Skin of body (tissue), 2 donors: Measurements from ENCODE around the gene RPS3. TPM values are rescaled to one million over a fixed set of nuclear protein-coding genes. Genes with fewer than 3 reads are reported as not detected.

Experiments
- DNase-seq: peaks from one replicate; lab custom pipeline; 2025; lab: John Stamatoyannopoulos, UW
- total RNA-seq: library from RNA; depleted of rRNA; stranded (reverse); fragments of >200 nt; gene quantifications from one replicate; pipeline ENCODE4 v1.2.3, GENCODE V29; 2014

Gene RPS3
- total RNA-seq, 1 donor from 2014 or later, result 1,432 TPM

- DNase-seq, result no peak
Observed at GRCh38 chr11:75413864-75414263, 14.5 kb downstream of the RPS3 start.

GRCh38 chr11:75420224-75421034, 21.1 kb downstream of the RPS3 start:
- no peak for DNase-seq

GRCh38 chr11:75421035-75421602, 21.8 kb downstream of the RPS3 start:
- DNase-seq, result no peak

- no peak for DNase-seq
Observed at GRCh38 chr11:75421902-75422247, 22.6 kb downstream of the RPS3 start.

GRCh38 chr11:75422248-75423231, 23.2 kb downstream of the RPS3 start:
- DNase-seq, result no peak

- DNase-seq, result no peak
Observed at GRCh38 chr11:75423721-75424120, 24.4 kb downstream of the RPS3 start.

- no peak for DNase-seq
Observed at GRCh38 chr11:75424396-75424795, 25.1 kb downstream of the RPS3 start.

- DNase-seq, result no peak
Observed at GRCh38 chr11:75425422-75425821, 26.1 kb downstream of the RPS3 start.

- DNase-seq, result no peak
Observed at GRCh38 chr11:75426720-75427086, 27.4 kb downstream of the RPS3 start.

- no peak for DNase-seq
Observed at GRCh38 chr11:75427181-75427580, 27.9 kb downstream of the RPS3 start.

- peak; percentile 57 for DNase-seq
Observed at GRCh38 chr11:75428281-75428724, 29.0 kb downstream of the RPS3 start.

GRCh38 chr11:75428989-75429640, 29.8 kb downstream of the RPS3 start:
- DNase-seq, result no peak

- DNase-seq, result no peak
Observed at GRCh38 chr11:75429641-75429901, 30.3 kb downstream of the RPS3 start.

GRCh38 chr11:75429902-75430713, 30.8 kb downstream of the RPS3 start:
- no peak for DNase-seq

- no peak for DNase-seq
Observed at GRCh38 chr11:75430714-75431532, 31.6 kb downstream of the RPS3 start.

- no peak for DNase-seq
Observed at GRCh38 chr11:75431533-75432525, 32.5 kb downstream of the RPS3 start.

GRCh38 chr11:75432911-75433321, 33.6 kb downstream of the RPS3 start, which contains the start of gene KLHL35:
KLHL35 (minus strand) TSS chr11:75433203; CDS start chr11:75430629, 2,574 bp downstream.
- no peak for DNase-seq

- no peak for DNase-seq
Observed at GRCh38 chr11:75433443-75433842, 34.1 kb downstream of the RPS3 start.

GRCh38 chr11:75434051-75434450, 34.7 kb downstream of the RPS3 start:
- no peak for DNase-seq
